Activated CD4-positive, alpha-beta memory T cell treated with anti-CD3 and anti-CD28 coated beads, Interleukin-2, amount 10 ng/mL, durations not matched to agents 7 days and 5 days (primary cell): Measurements from ENCODE around the gene POLDIP2. TPM values are rescaled to one million over a fixed set of nuclear protein-coding genes. Genes with fewer than 3 reads are reported as not detected.

Experiments used
- CTCF ChIA-PET: fragments of 350-600 bp; sonication (Branson Sonifier 250); formaldehyde crosslinking; loops from one replicate; lab custom pipeline; 2021; ENCODE audit warnings: antibody characterized with exemption, inconsistent platforms; lab: Charles Lee
- POLR2A ChIA-PET: fragments of 350-600 bp; sonication (Branson Sonifier 250); formaldehyde crosslinking; loops from one replicate; lab custom pipeline; 2021; ENCODE audit warnings: antibody characterized with exemption; lab: Charles Lee
- DNase-seq: peaks from one replicate; pipeline ENCODE4 v3.0.0-alpha.2; 2020
- H3K27ac Mint-ChIP-seq: one replicate; pipeline ENCODE4 v1.8.0; 2021; ENCODE audit warnings: mild to moderate bottlenecking, mixed read lengths
- H3K27me3 Mint-ChIP-seq: one replicate; pipeline ENCODE4 v1.8.0; 2021; ENCODE audit warnings: mixed read lengths
- H3K36me3 Mint-ChIP-seq: one replicate; pipeline ENCODE4 v1.8.0; 2021; ENCODE audit warnings: low read depth, mixed read lengths
- H3K4me1 Mint-ChIP-seq: one replicate; pipeline ENCODE4 v1.8.0; 2021; ENCODE audit warnings: mixed read lengths
- H3K4me3 Mint-ChIP-seq: one replicate; pipeline ENCODE4 v1.8.0; 2021; ENCODE audit warnings: mild to moderate bottlenecking, mixed read lengths
- H3K9me3 Mint-ChIP-seq: one replicate; pipeline ENCODE4 v1.8.0; 2021; ENCODE audit warnings: mixed read lengths
- total RNA-seq, 2 experiments: library from RNA; stranded (reverse); gene quantifications; one replicate each; pipeline ENCODE4 v1.2.3, GENCODE V29; 2021

Gene POLDIP2
- total RNA-seq, 2 experiments from 2014 or later, result 54.3 to 56.2 TPM

DNA sequence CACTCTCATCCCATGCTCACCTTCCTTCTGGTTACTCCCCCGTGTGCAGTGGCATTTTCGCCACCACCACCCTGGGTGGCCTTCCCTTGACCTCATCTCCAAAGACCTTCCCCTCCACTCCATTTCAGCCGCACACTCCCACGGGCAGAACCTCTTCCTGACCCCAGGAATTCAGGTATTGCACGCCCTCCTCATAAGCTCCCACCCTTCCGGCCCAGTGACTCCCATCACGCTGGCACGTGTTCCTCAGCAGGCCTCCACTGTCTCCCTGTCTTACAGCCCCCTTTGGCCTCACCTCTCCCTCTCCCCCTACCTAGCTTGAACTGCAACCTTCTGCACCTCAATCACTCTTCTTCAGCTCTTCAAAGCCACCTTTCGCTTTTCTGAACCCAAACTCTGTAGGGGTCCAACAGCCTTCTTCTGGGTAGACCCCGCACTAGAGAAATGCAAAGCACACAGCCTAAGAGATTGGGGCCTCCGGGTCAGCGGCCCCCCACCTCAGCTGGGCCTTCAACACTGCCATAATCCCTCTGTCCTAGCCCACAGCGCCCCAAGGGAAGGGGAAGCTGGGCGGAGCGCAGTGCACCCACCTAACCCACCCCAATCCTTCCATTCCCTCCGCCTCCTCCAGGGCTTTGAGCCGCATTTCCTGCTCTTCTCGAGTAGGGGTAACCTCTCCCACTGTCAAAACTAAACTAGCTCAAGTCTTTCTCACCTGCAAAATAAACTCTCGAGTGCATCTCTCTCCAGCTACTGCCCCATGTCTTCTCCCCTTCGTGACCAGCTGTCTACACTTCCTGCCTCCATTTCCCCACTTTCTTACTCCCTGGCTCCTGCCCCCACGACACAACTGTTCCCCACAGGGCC, 40.0 kb downstream of the POLDIP2 start:
- H3K27me3 Mint-ChIP-seq, result peaks cover 8% of the 10 kb centered on the region
- no peak overlapping the region for H3K27ac Mint-ChIP-seq
- H3K4me1 Mint-ChIP-seq, result peaks cover 36% of the 10 kb centered on the region
- no peaks in the 10 kb centered on the region for H3K36me3 Mint-ChIP-seq
- H3K4me3 Mint-ChIP-seq, result peak overlapping the region; percentile 89
- CTCF ChIA-PET, result interaction anchor here (0.9 to 2.8 kb wide), 3 partner anchors 16 to 65 kb away, joined by 4 to 13 read pairs (median 5); partner anchors contain the start of genes IFT20 and TNFAIP1
- POLR2A ChIA-PET, result interaction anchor here (0.7 to 4.4 kb wide), 4 partner anchors 18 to 68 kb away, joined by 3 to 30 read pairs (median 18); partner anchors contain the start of genes IFT20, POLDIP2 and TNFAIP1
- no peak for DNase-seq
- H3K9me3 Mint-ChIP-seq, result no peaks in the 10 kb centered on the region

DNA sequence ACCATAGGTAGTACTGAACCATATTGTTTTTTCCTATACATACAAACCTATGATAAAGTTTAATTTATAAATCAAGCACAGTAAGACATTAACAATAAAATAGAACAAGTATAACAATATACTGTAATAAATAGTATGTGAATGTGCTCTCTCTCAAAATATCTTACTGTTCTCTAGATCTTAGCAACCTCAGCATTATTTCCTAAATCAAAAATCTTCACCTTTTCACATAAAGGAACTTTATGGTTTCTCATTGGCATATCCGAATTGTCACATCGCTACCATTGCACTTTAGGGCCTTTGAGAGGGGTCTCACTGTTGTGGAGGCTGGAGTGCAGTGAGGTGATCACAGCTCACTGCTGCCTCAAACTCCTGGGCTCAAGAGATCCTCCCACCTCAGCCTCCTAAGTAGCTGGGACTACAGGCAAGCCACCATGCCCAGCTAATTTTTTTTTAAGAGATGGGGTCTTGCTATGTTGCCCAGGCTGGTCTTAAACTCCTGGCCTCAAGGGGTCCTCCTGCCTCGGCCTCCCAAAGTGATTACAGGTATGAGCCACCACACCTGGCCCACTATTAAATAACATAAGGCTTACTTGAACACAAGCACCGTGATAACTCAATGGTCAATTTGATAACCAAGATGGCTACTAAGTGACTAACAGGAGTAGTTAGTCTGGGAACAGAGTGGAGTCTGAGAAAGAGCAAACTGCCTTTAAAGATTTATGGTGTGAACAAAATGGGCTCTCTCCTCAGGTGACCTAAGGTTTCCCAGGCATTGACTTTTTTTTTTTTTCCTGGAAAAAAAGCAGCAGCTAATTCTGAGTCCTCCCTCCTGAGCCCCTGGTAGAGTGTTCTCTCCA, 41.3 kb downstream of the POLDIP2 start:
- no peak overlapping the region for H3K4me3 Mint-ChIP-seq
- no peaks in the 10 kb centered on the region for H3K9me3 Mint-ChIP-seq
- ChIA-PET POLR2A (no interaction called here), CTCF (interaction anchor here (0.7 kb wide), 1 partner anchor 19 kb away, joined by 3 read pairs; the partner anchor contains the start of genes IFT20 and TNFAIP1)
- peaks cover 8% of the 10 kb centered on the region for H3K27me3 Mint-ChIP-seq
- peaks cover 26% of the 10 kb centered on the region for H3K4me1 Mint-ChIP-seq
- H3K27ac Mint-ChIP-seq, result no peak overlapping the region
- no peaks in the 10 kb centered on the region for H3K36me3 Mint-ChIP-seq
- DNase-seq, result no peak

DNA sequence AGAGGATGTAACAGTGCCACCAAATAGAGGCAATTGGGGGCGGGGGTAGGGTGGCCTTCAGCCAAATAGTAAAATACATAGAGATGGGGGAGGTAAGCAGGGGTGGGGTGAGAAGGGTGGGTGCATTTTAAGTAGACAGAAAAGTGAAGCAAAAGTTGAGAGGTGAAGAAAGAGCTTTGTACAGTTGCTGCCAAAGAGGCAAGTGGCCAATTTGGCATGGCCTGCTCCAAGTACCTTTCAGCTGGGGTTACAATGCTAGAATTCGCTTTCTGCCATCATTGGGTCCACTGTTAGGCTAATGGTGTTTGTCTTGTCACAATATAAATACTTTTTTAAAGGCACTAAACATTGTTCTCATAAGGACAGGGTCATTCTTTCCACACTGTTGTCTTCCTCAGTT, 43.5 kb downstream of the POLDIP2 start:
- Mint-ChIP-seq H3K36me3 (no peaks in the 10 kb centered on the region), H3K27ac (no peak overlapping the region), H3K27me3 (peaks cover 10% of the 10 kb centered on the region), H3K4me3 (no peak overlapping the region), H3K4me1 (peaks cover 10% of the 10 kb centered on the region), H3K9me3 (no peaks in the 10 kb centered on the region)
- no peak for DNase-seq
- ChIA-PET CTCF (no interaction called here), POLR2A (no interaction called here)

DNA sequence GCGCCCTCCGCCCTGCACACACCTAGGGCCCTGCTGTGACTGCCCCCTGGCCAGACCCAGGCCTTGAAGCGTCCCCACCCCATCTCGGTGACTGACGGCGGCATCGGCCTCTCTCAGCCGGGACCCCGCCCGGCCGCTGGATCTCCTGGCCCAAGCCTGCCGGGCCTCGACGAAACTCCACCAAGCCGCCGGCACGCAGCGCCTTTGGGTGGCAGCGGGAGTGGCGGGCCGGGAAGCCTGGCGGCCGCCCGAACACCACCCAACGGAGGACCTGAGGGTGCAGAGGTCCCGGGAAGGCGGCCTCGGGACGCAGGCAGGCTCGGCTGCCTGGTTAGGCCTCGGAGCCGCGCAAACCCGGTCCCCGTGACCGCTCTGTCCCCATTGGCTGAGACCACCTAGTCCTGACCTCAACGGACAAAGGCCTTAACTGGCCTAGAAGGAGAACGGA, 50.3 kb downstream of the POLDIP2 start:
- Mint-ChIP-seq H3K36me3 (no peaks in the 10 kb centered on the region), H3K4me3 (no peak overlapping the region), H3K9me3 (no peaks in the 10 kb centered on the region), H3K27ac (no peak overlapping the region), H3K4me1 (no peaks in the 10 kb centered on the region), H3K27me3 (peaks cover 37% of the 10 kb centered on the region)
- no peak for DNase-seq
- ChIA-PET POLR2A (no interaction called here), CTCF (no interaction called here)

DNA sequence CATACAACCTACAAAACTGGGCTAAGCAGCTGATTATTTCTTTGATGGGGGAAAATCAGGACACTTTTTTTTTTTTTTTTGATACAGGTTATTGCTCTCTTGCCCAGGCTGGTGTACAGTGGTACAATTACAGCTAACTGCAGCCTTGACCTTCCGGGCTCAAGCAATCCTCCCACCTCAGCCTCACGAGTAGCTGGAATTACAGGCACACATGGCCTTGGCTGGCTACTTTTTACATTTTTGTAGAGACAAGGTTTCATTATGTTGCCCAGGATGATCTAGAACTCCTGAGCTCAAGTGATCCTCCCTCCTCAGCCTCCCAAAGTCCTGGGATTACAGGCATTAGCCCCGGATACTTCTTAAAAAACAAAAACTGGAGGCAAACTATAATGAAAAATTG, 58.9 kb downstream of the POLDIP2 start:
- Mint-ChIP-seq H3K36me3 (no peaks in the 10 kb centered on the region), H3K4me1 (peaks cover 3% of the 10 kb centered on the region), H3K9me3 (no peaks in the 10 kb centered on the region), H3K27ac (no peak overlapping the region), H3K27me3 (peaks cover 9% of the 10 kb centered on the region), H3K4me3 (no peak overlapping the region)
- ChIA-PET CTCF (interaction anchor here (1.1 kb wide), 1 partner anchor 47 kb away, joined by 3 read pairs; no protein-coding TSS in a partner anchor), POLR2A (no interaction called here)
- no peak for DNase-seq

Other genes starting within 250 kb of the POLDIP2 start
- 10 to 100 TPM; 23.3 to 26.6 TPM for gene TMEM97, start 38.3 kb downstream of the POLDIP2 start, total RNA-seq
- gene IFT20, start 22.1 kb downstream of the POLDIP2 start, total RNA-seq, result 10 to 100 TPM; 22.2 to 25.7 TPM
- 10 to 100 TPM; 25.2 to 26.5 TPM for gene TNFAIP1, start 21.8 kb downstream of the POLDIP2 start, total RNA-seq
- gene SEBOX, start 7.7 kb upstream of the POLDIP2 start, total RNA-seq, result not detected
- gene VTN, start 12.8 kb upstream of the POLDIP2 start, total RNA-seq, result under 1 TPM in 1 of 2 experiments, not detected in 1; 0.15 TPM
- gene SARM1, start 14.2 kb upstream of the POLDIP2 start, total RNA-seq, result 10 to 100 TPM; 17.2 to 17.5 TPM
- gene SLC46A1, start 48.7 kb upstream of the POLDIP2 start, total RNA-seq, result 1 to 10 TPM in 1 of 2 experiments, under 1 TPM in 1; 0.96 to 1.1 TPM
- not detected for gene SLC13A2, start 116.1 kb upstream of the POLDIP2 start, total RNA-seq
- not detected for gene FOXN1, start 148.8 kb upstream of the POLDIP2 start, total RNA-seq
- gene UNC119, start 195.1 kb upstream of the POLDIP2 start, total RNA-seq, result 10 to 100 TPM; 46.2 to 61.1 TPM
- 10 to 100 TPM; 66.3 to 66.6 TPM for gene PIGS, start 214.0 kb upstream of the POLDIP2 start, total RNA-seq
- 100 to 1,000 TPM; 140 to 147 TPM for gene ALDOC, start 219.4 kb upstream of the POLDIP2 start, total RNA-seq
- 100 to 1,000 TPM; 125 to 127 TPM for gene SPAG5, start 241.5 kb upstream of the POLDIP2 start, total RNA-seq